GM21360 (cell line): ENCODE measurements around the gene KIF6.
"Not testable (repeated sequence)": the region's sequence is repeated elsewhere in the genome, so short reads cannot be mapped to it uniquely, and the experiment has no call there.

Experiments used
- ATAC-seq: cut with Tn5 transposase; IDR thresholded peaks from one replicate; pipeline ENCODE4 v1.9.1; 2021; ENCODE audit warnings: mild to moderate bottlenecking, moderate library complexity; ENCODE audit not compliant: unreplicated experiment

KIF6 gene

GRCh38 chr6:39515006-39515405 lies 210.2 kb downstream of the KIF6 start:
- no peak for ATAC-seq

DNA sequence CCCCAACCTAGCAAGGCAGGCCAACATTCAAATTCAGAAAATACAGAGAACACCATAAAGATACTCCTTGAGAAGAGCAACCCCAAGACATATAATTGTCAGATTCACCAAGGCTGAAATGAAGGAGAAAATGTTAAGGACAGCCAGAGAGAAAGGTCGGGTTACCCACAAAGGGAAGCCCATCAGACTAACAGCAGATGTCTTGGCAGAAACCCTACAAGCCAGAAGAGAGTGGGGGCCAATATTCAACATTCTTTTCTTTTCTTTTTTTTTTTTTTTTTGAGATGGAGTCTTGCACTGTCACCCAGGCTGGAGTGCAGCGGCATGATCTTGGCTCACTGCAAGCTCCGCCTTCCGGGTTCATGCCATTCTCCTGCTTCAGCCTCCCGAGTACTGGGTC lies 215.4 kb downstream of the KIF6 start:
- not testable (repeated sequence) for ATAC-seq

DNA sequence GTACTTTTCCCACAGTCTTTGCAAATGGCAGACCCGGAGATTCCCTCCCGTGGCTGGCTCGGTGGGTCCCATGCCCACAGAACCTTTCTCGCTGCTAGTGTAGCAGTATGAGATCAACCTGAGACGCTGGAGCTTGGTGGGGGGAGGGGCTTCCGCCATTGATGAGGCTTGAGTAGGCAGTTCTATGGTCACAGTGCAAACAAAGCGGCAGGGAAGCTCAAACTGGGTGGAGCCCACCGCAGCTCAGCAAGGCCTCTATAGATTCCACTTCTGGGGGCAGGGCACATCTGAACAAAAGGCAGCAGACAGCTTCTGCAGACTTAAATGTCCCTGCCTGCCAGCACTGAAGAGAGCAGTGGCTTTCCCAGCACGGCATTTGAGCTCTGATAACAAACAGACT lies 216.7 kb downstream of the KIF6 start:
- no peak for ATAC-seq

DNA sequence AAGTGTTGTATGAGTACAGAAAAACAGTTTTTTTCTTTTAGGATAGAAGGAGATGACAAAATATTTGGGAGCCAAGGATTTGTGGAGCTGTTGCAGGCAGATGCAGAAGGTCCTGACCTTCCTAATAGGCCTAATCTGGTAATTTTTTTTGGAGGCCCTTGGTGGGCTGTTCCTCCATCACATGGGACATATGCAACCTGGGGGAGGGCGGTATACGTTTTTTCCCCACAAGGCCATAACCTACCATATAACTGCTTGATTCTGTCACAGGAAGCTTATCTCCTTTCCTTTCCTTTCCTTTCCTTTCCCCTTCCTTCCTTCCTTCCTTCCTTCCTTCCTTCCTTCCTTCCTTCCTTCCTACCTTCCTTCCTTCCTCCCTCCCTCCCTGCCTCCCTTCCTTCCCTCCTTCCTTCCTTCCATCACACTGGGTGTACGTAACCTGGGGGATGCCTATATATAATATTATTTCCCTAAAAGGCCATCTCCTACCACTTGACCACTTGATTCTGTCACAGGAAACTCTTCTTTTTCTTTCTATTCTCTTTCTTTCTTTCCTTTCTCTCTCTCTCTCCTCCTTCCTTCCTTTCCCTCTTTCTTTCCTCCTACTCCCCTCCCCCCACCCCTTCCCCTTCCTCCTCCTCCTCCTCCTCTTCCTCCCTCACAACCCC lies 217.7 kb downstream of the KIF6 start:
- no peak for ATAC-seq

- ATAC-seq: not testable (repeated sequence)
Observed at GRCh38 chr6:39502362-39502955, 222.7 kb downstream of the KIF6 start.

- no peak for ATAC-seq
Observed at GRCh38 chr6:39499053-39499452, 226.2 kb downstream of the KIF6 start.

- no peak for ATAC-seq
Observed at GRCh38 chr6:39498096-39498495, 227.1 kb downstream of the KIF6 start.

GRCh38 chr6:39496915-39497314 lies 228.3 kb downstream of the KIF6 start:
- no peak for ATAC-seq

- ATAC-seq: no peak
Observed at GRCh38 chr6:39496456-39496855, 228.8 kb downstream of the KIF6 start.

- no peak for ATAC-seq
Observed at GRCh38 chr6:39495640-39496039, 229.6 kb downstream of the KIF6 start.

DNA sequence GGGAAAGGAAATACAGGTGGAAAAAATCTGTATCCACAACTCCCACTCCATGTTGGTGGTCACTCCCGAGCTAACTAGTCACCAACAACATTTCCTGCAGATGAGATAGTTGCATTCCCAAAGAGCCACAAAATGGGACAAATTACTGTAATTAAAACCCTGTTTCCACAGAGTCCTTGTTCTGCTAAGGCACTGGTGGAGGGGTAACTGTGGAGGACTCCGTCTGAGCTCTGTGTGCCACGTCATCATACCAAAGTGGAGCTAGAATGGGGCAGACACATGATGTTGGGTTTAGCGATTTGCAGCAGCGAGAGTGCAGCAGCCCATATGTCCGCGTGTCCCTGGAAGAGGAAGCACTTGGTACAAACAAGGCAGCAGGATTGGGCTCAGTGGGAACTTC lies 230.2 kb downstream of the KIF6 start:
- no peak for ATAC-seq

DNA sequence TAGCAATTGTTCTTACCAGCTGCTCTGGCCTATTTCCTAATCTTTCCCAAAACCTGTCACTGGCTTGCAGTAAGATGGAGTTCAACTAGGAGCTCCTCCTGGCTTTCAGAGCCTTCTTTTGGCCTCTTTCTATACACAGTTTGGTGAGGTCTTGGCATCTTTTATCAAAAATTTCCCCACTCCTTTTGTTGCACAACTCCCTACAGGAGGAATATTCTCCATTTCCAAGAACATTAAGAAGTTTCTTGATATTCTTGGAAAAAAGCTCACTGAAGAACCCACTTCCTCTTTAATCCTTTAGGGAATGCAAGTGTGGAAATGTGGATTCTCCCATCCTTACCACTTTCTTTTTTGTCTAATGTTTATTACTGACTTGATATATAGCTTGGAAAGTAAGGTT lies 231.4 kb downstream of the KIF6 start:
- no peak for ATAC-seq

DNA sequence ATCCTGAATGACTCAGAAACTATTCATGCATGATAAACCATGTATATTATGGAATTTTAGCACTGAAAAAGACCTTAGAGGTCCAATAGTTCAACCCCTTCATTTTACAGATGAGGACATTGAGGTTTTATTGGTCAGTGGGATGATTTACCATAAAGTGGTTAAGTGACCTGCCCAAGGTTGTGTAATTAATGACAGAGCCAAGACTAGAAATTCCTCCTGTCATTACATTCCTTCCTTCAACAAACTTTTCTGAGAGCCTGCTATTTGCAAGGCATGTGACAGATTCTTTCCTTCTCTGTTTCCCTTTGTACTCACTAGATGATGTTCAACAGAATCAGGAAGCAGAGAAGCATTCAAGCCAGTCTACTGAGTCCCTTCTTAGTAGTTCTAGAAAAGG lies 232.0 kb downstream of the KIF6 start:
- no peak for ATAC-seq

- ATAC-seq: no peak
Observed at GRCh38 chr6:39490108-39490507, 235.1 kb downstream of the KIF6 start.

GRCh38 chr6:39488255-39488879 lies 236.8 kb downstream of the KIF6 start:
- no peak for ATAC-seq

- no peak for ATAC-seq
Observed at GRCh38 chr6:39484276-39484675, 240.9 kb downstream of the KIF6 start.

- not testable (repeated sequence) for ATAC-seq
Observed at GRCh38 chr6:39479819-39480218, 245.4 kb downstream of the KIF6 start.

GRCh38 chr6:39476670-39477069 lies 248.5 kb downstream of the KIF6 start:
- no peak for ATAC-seq

DNA sequence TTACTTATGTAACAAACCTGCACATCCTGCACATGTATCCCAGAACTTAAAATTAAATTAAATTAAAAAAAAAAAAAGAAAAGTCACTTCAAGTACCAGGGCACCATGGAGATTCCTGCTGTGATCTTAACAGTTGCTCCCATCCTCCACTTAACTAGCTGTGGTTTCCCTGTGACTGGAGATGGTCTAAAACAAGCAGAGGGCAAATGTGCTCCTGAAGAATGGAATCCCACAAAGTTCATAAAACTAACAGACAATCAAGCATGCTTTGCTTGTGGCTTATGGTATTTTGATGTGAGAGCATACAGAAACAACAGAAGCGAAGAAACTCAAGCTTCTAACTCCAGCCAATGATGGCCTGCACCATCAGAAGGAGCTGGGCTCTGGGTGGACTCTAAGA lies 249.1 kb downstream of the KIF6 start:
- no peak for ATAC-seq

GRCh38 chr6:39471954-39472659 lies 253.1 kb downstream of the KIF6 start:
- no peak for ATAC-seq

DNA sequence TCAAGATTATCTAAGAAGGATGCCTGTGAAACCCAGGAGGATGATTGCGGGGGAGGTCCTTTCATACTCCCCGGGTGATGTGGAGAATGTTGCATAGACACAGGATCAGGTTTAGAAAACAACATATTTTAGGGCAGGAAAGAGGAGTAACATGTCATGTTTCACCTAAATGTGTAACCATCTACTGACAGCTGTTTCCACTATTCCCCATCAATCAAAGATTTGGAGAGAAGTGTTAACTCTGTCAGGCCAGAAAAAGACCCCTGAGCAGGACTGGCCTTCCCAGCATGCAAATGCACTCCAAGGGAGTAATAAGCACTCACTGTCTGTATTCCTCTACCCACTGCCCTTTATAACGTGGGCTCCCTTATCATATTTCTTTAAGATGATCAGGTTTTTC lies 254.7 kb downstream of the KIF6 start:
- ATAC-seq: no peak

DNA sequence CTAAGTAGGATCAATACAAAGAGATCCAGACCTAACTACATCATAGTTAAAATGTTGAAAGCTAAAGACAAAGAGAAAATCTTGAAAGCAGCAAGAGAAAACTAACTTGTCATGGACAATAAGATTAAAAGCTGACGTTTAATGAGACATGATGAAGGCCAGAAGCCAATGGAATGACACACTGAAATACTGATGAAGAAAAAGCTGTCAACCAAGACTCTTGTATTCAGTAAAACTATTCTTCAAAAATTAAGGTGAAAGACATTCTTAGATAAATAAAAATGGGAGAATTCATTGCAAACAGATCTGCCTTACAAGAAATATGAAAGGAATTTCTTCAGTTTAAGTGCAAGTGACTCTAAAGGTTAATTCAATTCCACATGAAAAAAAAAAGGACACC lies 256.8 kb downstream of the KIF6 start:
- ATAC-seq: no peak
